ENCODE measurements around the gene TM6SF1.

The TM6SF1 gene

DNA sequence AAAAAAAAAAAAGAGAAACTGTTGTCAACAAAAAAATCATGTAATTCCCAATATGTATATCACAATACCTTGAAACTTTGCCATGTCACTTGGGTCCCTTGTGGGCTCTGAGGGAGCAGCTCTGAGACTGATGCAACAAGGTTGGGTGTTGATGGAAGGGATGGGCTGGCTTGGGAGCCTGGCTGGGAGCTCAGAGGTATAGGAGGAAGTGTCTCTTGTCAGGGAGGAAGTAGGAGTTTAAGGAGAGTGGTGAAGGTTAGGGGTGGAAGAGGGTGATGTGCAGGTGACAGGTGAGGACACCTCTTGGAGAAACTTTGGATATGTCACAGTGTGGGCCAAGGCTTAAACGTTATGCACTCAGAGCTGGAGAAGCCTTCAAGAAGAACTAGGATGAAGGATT lies 2.0 kb upstream of the TM6SF1 start:
- TF ChIP-seq EZH2 (IDR thresholded peaks at IDR 0.05; ENCODE audit: borderline replicate concordance, low read length) = no peak
- TF ChIP-seq, protein P1, sequence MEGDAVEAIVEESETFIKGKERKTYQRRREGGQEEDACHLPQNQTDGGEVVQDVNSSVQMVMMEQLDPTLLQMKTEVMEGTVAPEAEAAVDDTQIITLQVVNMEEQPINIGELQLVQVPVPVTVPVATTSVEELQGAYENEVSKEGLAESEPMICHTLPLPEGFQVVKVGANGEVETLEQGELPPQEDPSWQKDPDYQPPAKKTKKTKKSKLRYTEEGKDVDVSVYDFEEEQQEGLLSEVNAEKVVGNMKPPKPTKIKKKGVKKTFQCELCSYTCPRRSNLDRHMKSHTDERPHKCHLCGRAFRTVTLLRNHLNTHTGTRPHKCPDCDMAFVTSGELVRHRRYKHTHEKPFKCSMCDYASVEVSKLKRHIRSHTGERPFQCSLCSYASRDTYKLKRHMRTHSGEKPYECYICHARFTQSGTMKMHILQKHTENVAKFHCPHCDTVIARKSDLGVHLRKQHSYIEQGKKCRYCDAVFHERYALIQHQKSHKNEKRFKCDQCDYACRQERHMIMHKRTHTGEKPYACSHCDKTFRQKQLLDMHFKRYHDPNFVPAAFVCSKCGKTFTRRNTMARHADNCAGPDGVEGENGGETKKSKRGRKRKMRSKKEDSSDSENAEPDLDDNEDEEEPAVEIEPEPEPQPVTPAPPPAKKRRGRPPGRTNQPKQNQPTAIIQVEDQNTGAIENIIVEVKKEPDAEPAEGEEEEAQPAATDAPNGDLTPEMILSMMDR (IDR thresholded peaks at IDR 0.05; ENCODE audit: low read length) = no peak
- Histone ChIP-seq H3F3A (ENCODE audit: insufficient read depth, low read length) (no peaks in the 10 kb centered on the region), H3K4me2 (ENCODE audit: low read length) (no peak overlapping the region), H3K4me3 (ENCODE audit: low read depth, low read length, poor library complexity, severe bottlenecking) (no peak overlapping the region), H3K9me2 (ENCODE audit: low read depth, low read length) (no peaks in the 10 kb centered on the region), H4K20me1 (ENCODE audit: insufficient read depth, low read length) (no peaks in the 10 kb centered on the region), H2AFZ (ENCODE audit: low read length) (no peak overlapping the region), H3K36me3 (ENCODE audit: insufficient read depth, low read length) (no peaks in the 10 kb centered on the region), H3K79me2 (ENCODE audit: insufficient read depth, low read length) (no peaks in the 10 kb centered on the region), H3K9me3 (ENCODE audit: low read length) (no peaks in the 10 kb centered on the region), H3K27ac (ENCODE audit: low read depth, low read length, poor library complexity, severe bottlenecking) (no peak overlapping the region), H3K27me3 (ENCODE audit: insufficient read depth, low read length) (no peaks in the 10 kb centered on the region; the same call in 1 of the 2 replicates), H3K9ac (ENCODE audit: low read length) (no peak overlapping the region), H3K4me1 (ENCODE audit: insufficient read depth, low read length, severe bottlenecking) (peaks cover 6% of the 10 kb centered on the region)

DNA sequence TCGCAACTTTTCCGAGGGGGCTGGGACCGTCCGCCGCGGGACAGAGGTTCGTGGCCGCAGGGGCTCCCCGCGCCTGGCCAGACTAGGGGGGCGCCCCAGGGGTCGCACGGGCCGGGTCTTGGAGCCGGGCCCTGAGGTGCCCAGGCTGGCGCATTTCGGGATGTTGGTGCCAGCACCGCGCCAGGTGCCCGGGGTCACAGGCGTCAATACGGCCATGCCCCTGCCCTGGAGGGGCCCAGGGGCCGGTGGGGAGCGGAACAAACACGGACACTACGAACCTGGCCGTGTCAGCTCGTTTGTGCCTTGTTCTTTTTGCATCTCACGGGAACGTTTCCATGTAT lies 366 bp downstream of the TM6SF1 start:
- no peaks in the 10 kb centered on the region for H3K36me3 ChIP-seq (ENCODE audit: insufficient read depth, low read length)
- no peak overlapping the region for H2AFZ ChIP-seq (ENCODE audit: low read length)
- peaks cover 6% of the 10 kb centered on the region for H3K4me1 ChIP-seq (ENCODE audit: insufficient read depth, low read length, severe bottlenecking)
- H3K9me3 ChIP-seq (ENCODE audit: low read length) = no peaks in the 10 kb centered on the region
- no peak overlapping the region for H3K4me3 ChIP-seq (ENCODE audit: low read depth, low read length, poor library complexity, severe bottlenecking)
- H3K9me2 ChIP-seq (ENCODE audit: low read depth, low read length) = no peaks in the 10 kb centered on the region
- H3K27me3 ChIP-seq (ENCODE audit: insufficient read depth, low read length) = no peaks in the 10 kb centered on the region; the same call in 1 of the 2 replicates
- no peak overlapping the region for H3K27ac ChIP-seq (ENCODE audit: low read depth, low read length, poor library complexity, severe bottlenecking)
- no peaks in the 10 kb centered on the region for H3F3A ChIP-seq (ENCODE audit: insufficient read depth, low read length)
- H4K20me1 ChIP-seq (ENCODE audit: insufficient read depth, low read length) = no peaks in the 10 kb centered on the region
- H3K79me2 ChIP-seq (ENCODE audit: insufficient read depth, low read length) = no peaks in the 10 kb centered on the region
- TF ChIP-seq EZH2 (IDR thresholded peaks at IDR 0.05; ENCODE audit: borderline replicate concordance, low read length) = no peak
- TF ChIP-seq, protein P1 (IDR thresholded peaks at IDR 0.05; ENCODE audit: low read length) = no peak
- H3K4me2 ChIP-seq (ENCODE audit: low read length) = no peak overlapping the region
- H3K9ac ChIP-seq (ENCODE audit: low read length) = no peak overlapping the region

DNA sequence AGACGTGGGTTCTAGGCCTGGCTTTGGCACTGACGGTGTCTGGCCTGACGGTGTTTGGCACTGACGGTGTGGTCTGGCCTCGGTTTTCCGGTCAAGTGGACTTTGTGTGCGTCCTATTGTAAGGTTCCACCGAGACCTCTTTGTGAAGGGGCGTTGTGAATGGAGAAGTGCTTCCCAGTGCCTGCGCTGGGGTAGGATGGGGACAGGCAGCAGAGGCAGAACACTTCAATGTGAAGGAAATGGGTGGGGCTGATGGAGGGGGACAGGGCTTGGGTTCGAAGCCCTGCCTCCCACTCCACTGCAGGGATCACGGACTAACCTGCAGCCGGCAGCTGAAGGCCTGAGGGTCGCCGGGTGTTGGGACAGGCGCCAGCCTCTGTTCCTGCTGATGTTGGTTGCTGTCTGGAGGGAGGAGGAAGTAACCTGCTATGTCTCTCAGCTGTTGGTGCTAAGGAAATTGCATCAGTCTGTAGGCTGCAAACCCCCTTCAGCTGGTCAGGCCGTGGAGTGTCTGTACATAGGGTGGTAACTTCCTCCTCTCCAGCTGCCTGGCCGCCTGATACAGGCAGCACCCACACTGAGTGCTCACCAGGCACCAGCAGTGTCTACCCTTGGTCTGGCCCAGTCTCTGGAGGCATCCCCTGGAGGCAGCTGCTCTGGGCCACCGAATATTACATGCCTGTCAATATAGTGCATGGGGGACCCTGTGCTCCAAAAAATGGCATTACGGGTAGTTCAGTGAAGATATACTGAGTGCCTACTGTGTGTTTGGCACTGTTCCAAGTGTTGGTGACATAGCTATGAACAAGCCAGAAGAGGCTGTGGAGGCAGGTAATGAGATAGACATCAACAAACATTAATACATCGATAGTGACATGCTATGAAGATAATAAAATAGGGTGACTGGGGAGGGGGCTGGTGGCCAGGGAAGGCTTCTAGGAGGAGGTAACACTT lies 1.1 kb downstream of the TM6SF1 start:
- Histone ChIP-seq H2AFZ (ENCODE audit: low read length) (no peak overlapping the region), H3F3A (ENCODE audit: insufficient read depth, low read length) (no peaks in the 10 kb centered on the region), H3K27ac (ENCODE audit: low read depth, low read length, poor library complexity, severe bottlenecking) (no peak overlapping the region), H3K36me3 (ENCODE audit: insufficient read depth, low read length) (no peaks in the 10 kb centered on the region), H3K4me2 (ENCODE audit: low read length) (no peak overlapping the region), H3K27me3 (ENCODE audit: insufficient read depth, low read length) (no peaks in the 10 kb centered on the region; the same call in 1 of the 2 replicates), H3K79me2 (ENCODE audit: insufficient read depth, low read length) (no peaks in the 10 kb centered on the region), H4K20me1 (ENCODE audit: insufficient read depth, low read length) (no peaks in the 10 kb centered on the region), H3K9me2 (ENCODE audit: low read depth, low read length) (no peaks in the 10 kb centered on the region), H3K9ac (ENCODE audit: low read length) (no peak overlapping the region), H3K9me3 (ENCODE audit: low read length) (no peaks in the 10 kb centered on the region), H3K4me1 (ENCODE audit: insufficient read depth, low read length, severe bottlenecking) (peaks cover 6% of the 10 kb centered on the region), H3K4me3 (ENCODE audit: low read depth, low read length, poor library complexity, severe bottlenecking) (no peak overlapping the region)
- no peak for TF ChIP-seq EZH2 (IDR thresholded peaks at IDR 0.05; ENCODE audit: borderline replicate concordance, low read length)
- TF ChIP-seq, protein P1 (IDR thresholded peaks at IDR 0.05; ENCODE audit: low read length) = no peak
